K562 (cell line): Measurements from ENCODE around the gene RERE. TPM values are rescaled to one million over a fixed set of nuclear protein-coding genes. Genes with fewer than 3 reads are reported as not detected.

Source experiments
- ATAC-seq: fragments of 200-7000 bp; cut with Tn5 transposase; 3 replicates; pipeline ENCODE4 v1.9.1; 2020; ENCODE audit warnings: moderate library complexity
- BruUV-seq: library from RNA; stranded (reverse); fragments of 400-500 nt; replicated peaks from 2 replicates; lab custom pipeline; 2021; lab: Mats Ljungman, UMichigan
- CTCF ChIA-PET: fragments of 300-600 bp; formaldehyde crosslinking; extraction: SDS; loops from one replicate; lab custom pipeline; 2021; ENCODE audit warnings: low intra/inter-chr PET ratio; lab: Yijun Ruan, JAX
- POLR2A ChIA-PET: fragments of 300-600, 350-650 bp; sonication (Branson Sonifier 250); formaldehyde crosslinking; extraction: SDS; loops from one replicate; lab custom pipeline; 2021; ENCODE audit warnings: antibody characterized with exemption, inconsistent platforms; lab: Yijun Ruan, JAX
- DNase-seq, 4 experiments: peaks; one replicate each; pipeline versions ENCODE4 v3.0.0 to v3.0.0-alpha.2; 2011 to 2018; ENCODE audit warnings: low spot score in 3 of 4, mixed read lengths in 3 of 4; ENCODE audit errors: extremely low read depth in 1 of 4
- FAIRE-seq: peaks from 2 replicates; lab custom pipeline; 2011; peaks lifted over from hg19 to GRCh38; lab: Jason Lieb, UNC
- H2AFZ ChIP-seq: 2 replicates; pipeline ENCODE4 v1.6.0; 2011; ENCODE audit warnings: low read depth, low read length, control low read depth, inconsistent platforms
- H3K27ac ChIP-seq: fragments of 200-600 bp; 3 replicates; pipeline ENCODE4 v1.8.0; 2011; ENCODE audit warnings: low read depth, mild to moderate bottlenecking, control low read depth, inconsistent platforms, low read length, moderate library complexity, mixed read lengths; ENCODE audit errors: extremely low read depth
- H3K27me3 ChIP-seq, 2 experiments: fragments of 300-600 bp in 1 of 2; 2 replicates in 1 of 2; 3 replicates in 1 of 2; pipeline versions ENCODE4 v1.6.0 to v1.8.0; 2011; ENCODE audit warnings: inconsistent platforms in 2 of 2, low read length in 2 of 2, mild to moderate bottlenecking in 1 of 2, mixed read lengths in 1 of 2, moderate library complexity in 1 of 2; ENCODE audit not compliant: control insufficient read depth in 2 of 2, insufficient read depth in 2 of 2
- H3K36me3 ChIP-seq: fragments of 300-600 bp; 3 replicates; pipeline ENCODE4 v1.8.0; 2011; ENCODE audit warnings: mild to moderate bottlenecking, low read length, inconsistent platforms; ENCODE audit not compliant: control insufficient read depth, insufficient read depth
- H3K4me1 ChIP-seq, 2 experiments: fragments of 200-600 bp in 1 of 2; replicated peaks in 1 of 2; 2 replicates in 1 of 2; 3 replicates in 1 of 2; pipeline versions ENCODE4 v1.5.1 to v1.8.0; 2011; ENCODE audit warnings: inconsistent platforms in 2 of 2, low read length in 2 of 2, mild to moderate bottlenecking in 1 of 2, mixed read lengths in 1 of 2, moderate library complexity in 1 of 2; ENCODE audit not compliant: control insufficient read depth in 2 of 2, insufficient read depth in 2 of 2
- H3K4me2 ChIP-seq: 2 replicates; pipeline ENCODE4 v1.6.1; 2011; ENCODE audit warnings: low read length, control low read depth, inconsistent platforms, mixed read lengths; ENCODE audit not compliant: insufficient read depth
- H3K4me3 ChIP-seq: fragments of 200-600 bp; sonication (generic), shearing (Covaris generic); 2 replicates; pipeline ENCODE4 v1.5.1; 2016; ENCODE audit warnings: control low read depth, inconsistent platforms
- H3K79me2 ChIP-seq: fragments of 200-600 bp; 3 replicates; pipeline ENCODE4 v1.8.0; 2011; ENCODE audit warnings: low read length, inconsistent platforms; ENCODE audit not compliant: control insufficient read depth, insufficient read depth
- H3K9ac ChIP-seq, 2 experiments: 2 replicates each; pipeline versions ENCODE4 v1.6.0 to v1.6.1; 2011; ENCODE audit warnings: low read depth in 2 of 2, low read length in 2 of 2, control low read depth in 1 of 2, inconsistent platforms in 1 of 2, mild to moderate bottlenecking in 1 of 2, mixed read lengths in 1 of 2; ENCODE audit not compliant: insufficient read depth in 1 of 2
- H3K9me1 ChIP-seq: one replicate; pipeline ENCODE4 v1.6.0; 2011; ENCODE audit warnings: inconsistent platforms, mild to moderate bottlenecking, low read length, moderate library complexity; ENCODE audit not compliant: control insufficient read depth, insufficient read depth
- H3K9me3 ChIP-seq: replicated peaks from 2 replicates; pipeline ENCODE4 v1.5.1; 2011; ENCODE audit warnings: low read depth, low read length, inconsistent platforms; ENCODE audit not compliant: control insufficient read depth, insufficient read depth
- H4K20me1 ChIP-seq: replicated peaks from 2 replicates; pipeline ENCODE4 v1.6.1; 2011; ENCODE audit warnings: low read length, inconsistent platforms, mixed read lengths; ENCODE audit not compliant: control insufficient read depth, insufficient read depth
- CBFB ChIP-seq: sonication (generic); formaldehyde crosslinking; IDR thresholded peaks from 2 replicates; pipeline ENCODE4 v1.4.0; 2020; ENCODE audit warnings: mild to moderate bottlenecking, missing genetic modification reagents
- CBX1 ChIP-seq: sonication (generic); IDR thresholded peaks from 2 replicates; pipeline ENCODE4 v1.6.1; 2016; ENCODE audit warnings: antibody characterized with exemption, low read depth, mild to moderate bottlenecking
- CREB3L1 ChIP-seq: fragments of 450-650 bp; IDR thresholded peaks from 2 replicates; pipeline ENCODE4 v1.6.1; 2014; ENCODE audit warnings: low read depth, mild to moderate bottlenecking, moderate library complexity, borderline replicate concordance
- CREB5 ChIP-seq: fragments of 250-450 bp; sonication (Bioruptor Pico); IDR thresholded peaks from 2 replicates; pipeline ENCODE4 v1.5.0; 2020; ENCODE audit warnings: mild to moderate bottlenecking
- GABPB2 ChIP-seq: fragments of 250-450 bp; sonication (Bioruptor Pico); conservative IDR thresholded peaks from 2 replicates; pipeline ENCODE4 v1.5.1; 2021; ENCODE audit warnings: mild to moderate bottlenecking
- GTF2E2 ChIP-seq: fragments of 200-800 bp; sonication (Bioruptor generic); IDR thresholded peaks from 2 replicates; pipeline ENCODE4 v1.6.1; 2016; ENCODE audit warnings: missing genetic modification characterization, missing compliant biosample characterization
- RHOXF2B ChIP-seq: fragments of 250-450 bp; sonication (Bioruptor Pico); conservative IDR thresholded peaks from 2 replicates; pipeline ENCODE4 v1.5.1; 2021
- SETDB1 ChIP-seq: IDR thresholded peaks from one replicate; pipeline ENCODE4 v1.6.1; 2012; ENCODE audit warnings: low read length, control low read depth, inconsistent platforms
- ZBTB49 ChIP-seq: sonication (generic); formaldehyde crosslinking; IDR thresholded peaks from 2 replicates; pipeline ENCODE4 v1.8.0; 2022; ENCODE audit warnings: missing genetic modification reagents, mild to moderate bottlenecking, borderline replicate concordance
- ZHX1 ChIP-seq: fragments of 150-350 bp; conservative IDR thresholded peaks from 2 replicates; pipeline ENCODE4 v1.6.1; 2014; ENCODE audit warnings: low read length
- ZNF124 ChIP-seq: sonication (generic); formaldehyde crosslinking; IDR thresholded peaks from 2 replicates; pipeline ENCODE4 v1.8.1; 2022; ENCODE audit warnings: missing genetic modification reagents
- ZNF143 ChIP-seq: sonication (generic); formaldehyde crosslinking; IDR thresholded peaks from 2 replicates; pipeline ENCODE4 v1.9.0; 2022; ENCODE audit warnings: mild to moderate bottlenecking, missing genetic modification reagents
- ZNF184 ChIP-seq: sonication (generic); formaldehyde crosslinking; IDR thresholded peaks from 2 replicates; pipeline ENCODE4 v1.5.0; 2020; ENCODE audit warnings: missing genetic modification reagents
- ZNF431 ChIP-seq: sonication (generic); formaldehyde crosslinking; IDR thresholded peaks from 2 replicates; pipeline ENCODE4 v1.8.0; 2022; ENCODE audit warnings: mild to moderate bottlenecking, missing genetic modification reagents
- WGBS: fragments of 100-300 bp; shearing (Covaris generic); methylation state at CpG from one replicate; pipeline ENCODE4 v1.1.6; 2016; ENCODE audit warnings: low coverage, mixed read lengths; ENCODE audit not compliant: insufficient coverage; ENCODE audit errors: missing lambda C conversion rate; 5-methylcytosine and 5-hydroxymethylcytosine counted together
- in situ Hi-C: fragments of 300-500 bp; cut with MboI; formaldehyde crosslinking; loops from 4 replicates; pipeline ENCODE4 v1.15.0; 2018; ENCODE audit warnings: inconsistent platforms, mixed read lengths
- intact Hi-C: fragments of 100-400 bp; cut with micrococcal nuclease; formaldehyde crosslinking; loops from 2 replicates; pipeline ENCODE4 v1.14.2; 2022
- polyA plus RNA-seq, 8 experiments: library from polyadenylated mRNA; depleted of rRNA in 4 of 8; stranded (reverse) in 5 of 8; unstranded in 3 of 8; fragments of >200 nt; fragmentation: Nextera tagmentation in 2 of 8; fragmentation: Illumina TruSeq in 1 of 8; extraction: Ambion mirVana in 2 of 8; extraction: Trizol in 1 of 8; gene quantifications; 2 replicates each; pipeline versions ENCODE4 v1.2.1 to v1.2.3, GENCODE V29; 2011 to 2014; ENCODE audit warnings: inconsistent platforms in 1 of 8, missing spikeins in 1 of 8
- total RNA-seq, 7 experiments: library from RNA; depleted of rRNA in 6 of 7; stranded (reverse); fragments of >200 nt in 6 of 7; fragmentation: Illumina TruSeq in 2 of 7; extraction: Trizol in 2 of 7; gene quantifications; 2 replicates each; pipeline versions ENCODE4 v1.2.1 to v1.2.3, GENCODE V29; 2011 to 2021; ENCODE audit warnings: low replicate concordance in 1 of 7

The RERE gene
- total and polyA plus RNA-seq, 9 of the 15 experiments (the other 6 are each of a cell fraction or from before 2014, with no cell fraction given), result 3.0 to 51.5 (median 13.4) TPM

GRCh38 chr1:8706291-8706690, 111.1 kb downstream of the RERE start:
- TF ChIP-seq CBX1, result no peak
- TF ChIP-seq ZNF124 (CRISPR knock-in tag), result no peak
- TF ChIP-seq ZNF143 (CRISPR knock-in tag), result no peak
- no peak for TF ChIP-seq ZHX1
- no peak for TF ChIP-seq CBFB
- TF ChIP-seq ZBTB49 (CRISPR knock-in tag), result no peak
- no peak for TF ChIP-seq RHOXF2B
- no peak for TF ChIP-seq SETDB1
- no peak for TF ChIP-seq CREB3L1
- no peak for TF ChIP-seq ZNF431
- no peak for TF ChIP-seq GABPB2 (CRISPR knock-in tag)
- no peak for TF ChIP-seq ZNF184
- TF ChIP-seq CREB5 (CRISPR knock-in tag), result no peak
- no peak for TF ChIP-seq GTF2E2 (tag)
- TF ChIP-seq, all 486 proteins: peak for 0
- ATAC-seq, result no peak
- H3K9me3 ChIP-seq, result no peaks in the 10 kb centered on the region
- no peaks in the 10 kb centered on the region for H3K9me1 ChIP-seq
- no peak overlapping the region for H3K4me2 ChIP-seq
- no peak for DNase-seq
- no peaks in the 10 kb centered on the region for H3K36me3 ChIP-seq
- ChIA-PET POLR2A (interaction anchor here (0.6 to 1.9 kb wide), 4 partner anchors 11 to 224 kb away, joined by 3 to 4 read pairs (median 3); no protein-coding TSS in a partner anchor), CTCF (no interaction called here)
- no TSS peak for BruUV-seq
- no peak overlapping the region for H3K9ac ChIP-seq
- no peak overlapping the region for H3K27ac ChIP-seq
- peaks cover 18 to 21% of the 10 kb centered on the region in 2 experiments for H3K4me1 ChIP-seq
- FAIRE-seq, result no peak
- 78% methylated on average over 1 of the region's 1 CpG for WGBS
- no peak overlapping the region for H2AFZ ChIP-seq
- peaks cover 31% of the 10 kb centered on the region for H3K79me2 ChIP-seq
- H4K20me1 ChIP-seq, result peaks cover 13% of the 10 kb centered on the region
- in situ Hi-C loops, result no loop called here
- no peaks in the 10 kb centered on the region for H3K27me3 ChIP-seq
- intact Hi-C loops, result loop anchor here (10.0 kb wide), 1 partner anchor 281 kb away; no protein-coding TSS in a partner anchor
- no peak overlapping the region for H3K4me3 ChIP-seq
